B cell (primary cell): Measurements from ENCODE around the gene PSMA2. TPM values are rescaled to one million over a fixed set of nuclear protein-coding genes. Genes with fewer than 3 reads are reported as not detected.

Experiments used
- ATAC-seq: fragments of 200-7000 bp; cut with Tn5 transposase; one replicate; pipeline ENCODE4 v1.10.0; 2021; ENCODE audit warnings: low read depth, mild to moderate bottlenecking, moderate number of reproducible peaks, moderate library complexity
- CTCF ChIA-PET: fragments of 350-600 bp; sonication (Branson Sonifier 250); formaldehyde crosslinking; loops from one replicate; lab custom pipeline; 2021; ENCODE audit warnings: antibody characterized with exemption, inconsistent platforms; lab: Charles Lee
- POLR2A ChIA-PET: fragments of 350-600 bp; sonication (Branson Sonifier 250); formaldehyde crosslinking; loops from one replicate; lab custom pipeline; 2021; ENCODE audit warnings: antibody characterized with exemption; lab: Charles Lee
- DNase-seq: peaks from one replicate; pipeline ENCODE4 v3.0.0; 2013
- H2AFZ ChIP-seq: 2 replicates; pipeline ENCODE4 v1.6.1; 2012; ENCODE audit warnings: mild to moderate bottlenecking, low read depth, low read length; ENCODE audit not compliant: insufficient read depth, poor library complexity, severe bottlenecking
- H3K27ac ChIP-seq, 2 donors: 1 replicate in 1 of 2; 2 replicates in 1 of 2; pipeline ENCODE4 v1.5.1; 2012 to 2013; ENCODE audit warnings: low read length in 2 of 2, mild to moderate bottlenecking in 2 of 2, moderate library complexity in 1 of 2
- H3K27me3 ChIP-seq, 4 experiments: fragments of 200-600 bp in 1 of 4; sonication (generic) in 1 of 4; replicated peaks in 1 of 4; 1 replicate in 2 of 4; 2 replicates in 2 of 4; pipeline versions ENCODE4 v1.6.1 to v1.7.0; 2013 to 2016; ENCODE audit warnings: low read length in 3 of 4, mild to moderate bottlenecking in 2 of 4, mixed read lengths in 1 of 4, moderate library complexity in 1 of 4; ENCODE audit not compliant: insufficient read depth in 4 of 4, control insufficient read depth in 3 of 4; ENCODE audit errors: control extremely low read depth in 1 of 4
- H3K36me3 ChIP-seq, 2 experiments: replicated peaks in 1 of 2; 1 replicate in 1 of 2; 2 replicates in 1 of 2; pipeline versions ENCODE4 v1.6.1 to v1.7.1; 2013; ENCODE audit warnings: low read length in 1 of 2; ENCODE audit not compliant: insufficient read depth in 2 of 2, control insufficient read depth in 1 of 2; ENCODE audit errors: control extremely low read depth in 1 of 2, extremely low read depth in 1 of 2
- H3K4me1 ChIP-seq, 2 donors: fragments of 200-600 bp in 1 of 2; sonication (generic) in 1 of 2; 1 replicate in 1 of 2; 2 replicates in 1 of 2; pipeline versions ENCODE4 v1.5.1 to v1.6.1; 2013 to 2017; ENCODE audit warnings: low read length in 2 of 2; ENCODE audit not compliant: control insufficient read depth in 2 of 2, insufficient read depth in 2 of 2
- H3K4me2 ChIP-seq: replicated peaks from 2 replicates; pipeline ENCODE3; 2012; ENCODE audit warnings: mild to moderate bottlenecking, low read depth, low read length; ENCODE audit not compliant: poor library complexity, severe bottlenecking
- H3K4me3 ChIP-seq, 5 experiments: fragments of 200-600 bp in 1 of 5; sonication (generic) in 1 of 5; 1 replicate in 3 of 5; 2 replicates in 2 of 5; pipeline versions ENCODE4 v1.5.1 to v1.7.0; 2011 to 2016; ENCODE audit warnings: low read length in 4 of 5, mild to moderate bottlenecking in 4 of 5, low read depth in 2 of 5, control low read depth in 1 of 5, moderate library complexity in 1 of 5; ENCODE audit not compliant: insufficient read depth in 1 of 5; ENCODE audit errors: control extremely low read depth in 1 of 5, extremely low read depth in 1 of 5
- H3K79me2 ChIP-seq: fragments of 200-600 bp; sonication (generic); one replicate; pipeline ENCODE4 v1.6.0; 2016; ENCODE audit warnings: low read length; ENCODE audit not compliant: control insufficient read depth, insufficient read depth
- H3K9ac ChIP-seq: fragments of 200-600 bp; sonication (generic); 2 replicates; pipeline ENCODE4 v1.6.1; 2017; ENCODE audit warnings: mild to moderate bottlenecking, low read length, moderate library complexity
- H3K9me3 ChIP-seq, 3 donors: one replicate each; pipeline versions ENCODE4 v1.6.1 to v1.7.1; 2013; ENCODE audit warnings: low read length in 2 of 3; ENCODE audit not compliant: control insufficient read depth in 2 of 3, insufficient read depth in 1 of 3; ENCODE audit errors: control extremely low read depth in 1 of 3
- H4K20me1 ChIP-seq: 2 replicates; pipeline ENCODE4 v1.6.0; 2012; ENCODE audit warnings: mild to moderate bottlenecking, low read length; ENCODE audit not compliant: insufficient read depth, control insufficient read depth, poor library complexity, severe bottlenecking
- H3K27ac Mint-ChIP-seq: one replicate; pipeline ENCODE4 v1.8.0; 2021; ENCODE audit warnings: mixed read lengths
- H3K27me3 Mint-ChIP-seq: one replicate; pipeline ENCODE4 v1.8.0; 2021; ENCODE audit warnings: mixed read lengths
- H3K4me1 Mint-ChIP-seq: one replicate; pipeline ENCODE4 v1.8.0; 2021; ENCODE audit warnings: mixed read lengths
- H3K4me3 Mint-ChIP-seq: one replicate; pipeline ENCODE4 v1.8.0; 2021; ENCODE audit warnings: mixed read lengths
- H3K9me3 Mint-ChIP-seq: one replicate; pipeline ENCODE4 v1.8.0; 2022; ENCODE audit warnings: mixed read lengths; ENCODE audit not compliant: insufficient read depth
- EZH2 ChIP-seq: IDR thresholded peaks from 2 replicates; pipeline ENCODE4 v1.6.1; 2012; ENCODE audit warnings: borderline replicate concordance, low read depth, mild to moderate bottlenecking, moderate library complexity, low read length; ENCODE audit not compliant: insufficient read depth, poor library complexity, severe bottlenecking
- WGBS: methylation state at CpG from one replicate; pipeline ENCODE4 v1.1.5; 2013; ENCODE audit warnings: missing lambda C conversion rate; ENCODE audit not compliant: insufficient coverage; 5-methylcytosine and 5-hydroxymethylcytosine counted together
- intact Hi-C: fragments of 100-400 bp; cut with micrococcal nuclease; formaldehyde crosslinking; loops from one replicate; pipeline ENCODE4 v1.10.0; 2022
- polyA plus RNA-seq: library from polyadenylated mRNA; depleted of rRNA; stranded (reverse); fragments of >200 nt; gene quantifications from 2 replicates; pipeline ENCODE4 v1.2.3, GENCODE V29; 2012
- total RNA-seq, 2 donors: library from RNA; stranded (reverse); fragments of 120-200 nt in 1 of 2; gene quantifications; 1 replicate in 1 of 2; 2 replicates in 1 of 2; pipeline versions ENCODE4 v1.2.3 to v1.2.4, GENCODE V29; 2013 to 2022
- TF ChIP-seq, protein P1 (sequence below): fragments of 200-600 bp; IDR thresholded peaks from one replicate; pipeline ENCODE4 v1.8.0; 2022; ENCODE audit warnings: antibody characterized with exemption, mild to moderate bottlenecking

PSMA2 gene
- total and polyA plus RNA-seq, 2 donors (not counting 1 experiment from before 2014, with no cell fraction given), result 26.3 to 47.8 TPM

DNA sequence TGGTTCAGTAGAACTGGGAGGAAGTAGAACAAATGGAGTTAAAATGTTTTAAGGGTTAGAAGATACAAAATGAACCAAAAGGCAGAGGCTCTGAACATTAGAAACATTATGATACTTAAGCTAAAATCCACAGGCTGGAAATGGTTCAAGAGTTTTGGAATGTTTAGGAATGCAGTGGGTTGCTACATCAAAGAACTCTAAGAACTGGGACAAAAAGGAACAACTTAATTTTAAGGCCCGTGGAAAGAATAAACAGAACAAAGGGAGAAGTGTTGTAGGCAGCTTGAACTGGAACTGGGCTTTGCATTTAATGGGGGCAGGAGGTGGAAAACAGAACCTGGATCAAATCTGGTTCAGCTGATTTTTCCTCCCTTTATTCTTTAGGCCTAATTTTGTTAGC, 16.6 kb downstream of the PSMA2 start:
- DNase-seq (no peak), ATAC-seq (no peak)
- Histone ChIP-seq H3K27ac (peak overlapping the region in 1 of 2 donors; percentile 39), H3K4me3 (no peak overlapping the region), H3K4me1 (peaks cover 18 to 19% of the 10 kb centered on the region in 2 donors), H3K9me3 (no peaks in the 10 kb centered on the region), H4K20me1 (no peaks in the 10 kb centered on the region), H3K4me2 (no peak overlapping the region), H3K36me3 (peaks cover 2 to 31% of the 10 kb centered on the region in 2 experiments), H3K9ac (no peak overlapping the region), H2AFZ (no peak overlapping the region), H3K79me2 (peaks cover 9% of the 10 kb centered on the region), H3K27me3 (no peaks in the 10 kb centered on the region)
- H3K27me3 Mint-ChIP-seq, result no peaks in the 10 kb centered on the region
- CTCF ChIA-PET, result no interaction called here
- peak overlapping the region; percentile 21 for H3K27ac Mint-ChIP-seq
- no peak for TF ChIP-seq EZH2
- TF ChIP-seq, protein P1, sequence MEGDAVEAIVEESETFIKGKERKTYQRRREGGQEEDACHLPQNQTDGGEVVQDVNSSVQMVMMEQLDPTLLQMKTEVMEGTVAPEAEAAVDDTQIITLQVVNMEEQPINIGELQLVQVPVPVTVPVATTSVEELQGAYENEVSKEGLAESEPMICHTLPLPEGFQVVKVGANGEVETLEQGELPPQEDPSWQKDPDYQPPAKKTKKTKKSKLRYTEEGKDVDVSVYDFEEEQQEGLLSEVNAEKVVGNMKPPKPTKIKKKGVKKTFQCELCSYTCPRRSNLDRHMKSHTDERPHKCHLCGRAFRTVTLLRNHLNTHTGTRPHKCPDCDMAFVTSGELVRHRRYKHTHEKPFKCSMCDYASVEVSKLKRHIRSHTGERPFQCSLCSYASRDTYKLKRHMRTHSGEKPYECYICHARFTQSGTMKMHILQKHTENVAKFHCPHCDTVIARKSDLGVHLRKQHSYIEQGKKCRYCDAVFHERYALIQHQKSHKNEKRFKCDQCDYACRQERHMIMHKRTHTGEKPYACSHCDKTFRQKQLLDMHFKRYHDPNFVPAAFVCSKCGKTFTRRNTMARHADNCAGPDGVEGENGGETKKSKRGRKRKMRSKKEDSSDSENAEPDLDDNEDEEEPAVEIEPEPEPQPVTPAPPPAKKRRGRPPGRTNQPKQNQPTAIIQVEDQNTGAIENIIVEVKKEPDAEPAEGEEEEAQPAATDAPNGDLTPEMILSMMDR, result no peak
- H3K9me3 Mint-ChIP-seq, result no peaks in the 10 kb centered on the region
- no peak overlapping the region for H3K4me3 Mint-ChIP-seq
- intact Hi-C loops, result no loop called here
- POLR2A ChIA-PET, result no interaction called here
- peaks cover 32% of the 10 kb centered on the region for H3K4me1 Mint-ChIP-seq
- WGBS, result 56% methylated on average over 1 of the region's 1 CpG

DNA sequence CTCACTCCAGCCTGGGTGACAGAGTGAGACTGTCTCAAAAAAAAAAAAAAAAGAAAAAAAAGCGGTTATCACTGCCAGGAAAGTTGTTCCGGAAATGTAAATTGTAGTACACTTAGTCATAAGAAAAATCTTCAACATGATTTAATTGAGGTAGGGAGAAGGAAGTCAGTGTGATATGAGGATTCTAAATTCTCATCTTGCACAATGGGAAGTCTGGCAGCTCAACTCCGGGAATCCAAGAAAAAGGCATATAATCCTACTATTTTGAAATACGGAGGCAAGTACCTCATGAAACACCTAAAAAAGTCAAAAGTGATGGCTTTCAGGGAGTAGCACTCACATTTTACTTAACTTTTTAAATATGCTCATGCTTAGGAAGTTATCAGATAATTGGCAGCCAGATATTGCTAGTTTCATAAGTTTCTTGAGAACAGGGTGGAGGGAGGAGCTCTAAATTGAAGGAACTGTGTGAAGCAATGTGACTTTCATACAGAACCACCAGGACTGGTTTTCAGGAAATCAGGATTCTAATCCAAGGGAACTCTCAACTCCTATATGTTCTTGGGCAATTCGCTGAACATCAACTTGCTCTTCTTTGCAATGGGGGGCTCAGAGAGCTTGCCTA, 17.4 kb downstream of the PSMA2 start:
- Histone ChIP-seq H3K4me1 (peaks cover 18 to 19% of the 10 kb centered on the region in 2 donors), H3K9ac (no peak overlapping the region)
- CTCF ChIA-PET, result no interaction called here

More for the DNA sequence above, 17.4 kb downstream of the PSMA2 start:
- Mint-ChIP-seq H3K4me3 (no peak overlapping the region), H3K27me3 (no peaks in the 10 kb centered on the region), H3K27ac (no peak overlapping the region), H3K4me1 (peaks cover 38% of the 10 kb centered on the region), H3K9me3 (no peaks in the 10 kb centered on the region)
- Histone ChIP-seq H3K36me3 (peaks cover 0 to 25% of the 10 kb centered on the region in 2 experiments), H3K4me2 (no peak overlapping the region), H3K27ac (no peak overlapping the region), H3K27me3 (no peaks in the 10 kb centered on the region), H3K9me3 (no peaks in the 10 kb centered on the region), H4K20me1 (no peaks in the 10 kb centered on the region), H3K79me2 (peaks cover 9% of the 10 kb centered on the region), H3K4me3 (no peak overlapping the region), H2AFZ (no peak overlapping the region)
- ATAC-seq (no peak), DNase-seq (no peak)
- no CpG with 5 or more reads among the region's 5 CpGs for WGBS
- POLR2A ChIA-PET, result no interaction called here
- TF ChIP-seq EZH2, result no peak
- TF ChIP-seq, protein P1, result no peak
- intact Hi-C loops, result no loop called here
